ENCODE measurements around the gene HAND1. TPM values are rescaled to one million over a fixed set of nuclear protein-coding genes. Genes with fewer than 3 reads are reported as not detected.

HAND1 gene
- total RNA-seq, 2 experiments from 2014 or later, result not detected

DNA sequence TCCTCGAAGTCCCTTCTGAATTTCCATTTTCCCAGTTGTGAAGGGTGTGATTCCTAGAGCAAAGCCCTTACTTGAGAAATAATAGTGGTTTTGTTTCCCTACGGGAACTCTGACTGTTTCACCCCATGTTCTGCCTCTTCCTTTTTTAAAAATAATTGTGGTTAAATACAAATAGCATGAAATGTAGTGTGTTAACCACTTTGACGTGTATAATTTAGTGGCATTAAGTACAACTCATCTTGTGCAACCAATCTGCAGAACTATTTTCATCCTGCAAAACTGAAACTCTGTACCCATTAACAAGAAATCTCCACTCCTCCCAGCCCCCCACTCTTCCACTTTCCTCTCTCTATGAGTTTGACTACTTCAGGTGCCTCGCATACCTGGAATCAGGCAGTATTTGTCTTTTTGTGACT lies 35.6 kb upstream of the HAND1 start:
- ChIA-PET POLR2A (no interaction called here), CTCF (no interaction called here)
- no peak overlapping the region for H3K4me3 ChIP-seq (ENCODE audit: low read length)
- H3K4me1 ChIP-seq (ENCODE audit: insufficient read depth, low read length), result no peaks in the 10 kb centered on the region
- H3K4me1 Mint-ChIP-seq (ENCODE audit: low read depth), result no peaks in the 10 kb centered on the region
- H3K9me3 ChIP-seq (ENCODE audit: control insufficient read depth in 1 of 2, insufficient read depth in 1 of 2, low read length in 2 of 2), result no peaks in the 10 kb centered on the region
- no peaks in the 10 kb centered on the region for H3K36me3 Mint-ChIP-seq (ENCODE audit: low read depth)
- intact Hi-C loops (cut with DNase I, micrococcal nuclease), result no loop called here
- H3K27me3 Mint-ChIP-seq, result peaks cover 24% of the 10 kb centered on the region
- no peak for ATAC-seq (ENCODE audit: poor library complexity)
- no peaks in the 10 kb centered on the region for H3K36me3 ChIP-seq (ENCODE audit: insufficient read depth, low read length)
- no peaks in the 10 kb centered on the region for H3K9me3 Mint-ChIP-seq
- H3K4me3 Mint-ChIP-seq, result no peak overlapping the region
- H3K27me3 ChIP-seq (ENCODE audit: control insufficient read depth in 1 of 2, insufficient read depth in 2 of 2, low read length in 2 of 2), result peaks cover 0 to under 1% of the 10 kb centered on the region in 2 experiments
- no peak for DNase-seq
- H3K27ac ChIP-seq (ENCODE audit: low read depth in 1 of 2, low read length in 2 of 2), result no peak overlapping the region
- H3K27ac Mint-ChIP-seq, result no peak overlapping the region
- TF ChIP-seq, protein P1, sequence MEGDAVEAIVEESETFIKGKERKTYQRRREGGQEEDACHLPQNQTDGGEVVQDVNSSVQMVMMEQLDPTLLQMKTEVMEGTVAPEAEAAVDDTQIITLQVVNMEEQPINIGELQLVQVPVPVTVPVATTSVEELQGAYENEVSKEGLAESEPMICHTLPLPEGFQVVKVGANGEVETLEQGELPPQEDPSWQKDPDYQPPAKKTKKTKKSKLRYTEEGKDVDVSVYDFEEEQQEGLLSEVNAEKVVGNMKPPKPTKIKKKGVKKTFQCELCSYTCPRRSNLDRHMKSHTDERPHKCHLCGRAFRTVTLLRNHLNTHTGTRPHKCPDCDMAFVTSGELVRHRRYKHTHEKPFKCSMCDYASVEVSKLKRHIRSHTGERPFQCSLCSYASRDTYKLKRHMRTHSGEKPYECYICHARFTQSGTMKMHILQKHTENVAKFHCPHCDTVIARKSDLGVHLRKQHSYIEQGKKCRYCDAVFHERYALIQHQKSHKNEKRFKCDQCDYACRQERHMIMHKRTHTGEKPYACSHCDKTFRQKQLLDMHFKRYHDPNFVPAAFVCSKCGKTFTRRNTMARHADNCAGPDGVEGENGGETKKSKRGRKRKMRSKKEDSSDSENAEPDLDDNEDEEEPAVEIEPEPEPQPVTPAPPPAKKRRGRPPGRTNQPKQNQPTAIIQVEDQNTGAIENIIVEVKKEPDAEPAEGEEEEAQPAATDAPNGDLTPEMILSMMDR (IDR thresholded peaks at IDR 0.05), result no peak

DNA sequence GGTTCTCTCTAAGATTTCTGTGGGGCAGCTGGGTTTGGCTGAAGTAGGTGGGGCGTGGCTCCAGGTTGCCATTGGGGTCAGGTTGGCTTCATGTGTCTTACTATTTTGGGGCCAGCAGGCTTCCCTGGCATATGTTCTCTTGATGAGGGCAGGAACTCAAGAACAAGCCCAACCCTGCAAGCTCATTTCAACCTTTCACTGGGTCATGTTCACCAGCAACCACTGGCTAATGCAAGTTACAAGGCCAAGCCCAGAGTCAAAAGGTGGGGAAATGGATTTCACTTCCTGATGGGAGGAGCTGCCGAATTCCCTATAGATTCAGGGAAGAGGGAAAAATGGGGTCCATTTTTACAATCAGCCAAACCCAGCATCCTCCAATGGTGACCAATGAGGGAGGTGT lies 34.0 kb upstream of the HAND1 start:
- Histone ChIP-seq H3K4me1 (ENCODE audit: insufficient read depth, low read length) (no peaks in the 10 kb centered on the region), H3K27ac (ENCODE audit: low read depth in 1 of 2, low read length in 2 of 2) (no peak overlapping the region), H3K4me3 (ENCODE audit: low read length) (no peak overlapping the region), H3K27me3 (ENCODE audit: control insufficient read depth in 1 of 2, insufficient read depth in 2 of 2, low read length in 2 of 2) (no peaks in the 10 kb centered on the region), H3K9me3 (ENCODE audit: control insufficient read depth in 1 of 2, insufficient read depth in 1 of 2, low read length in 2 of 2) (no peaks in the 10 kb centered on the region), H3K36me3 (ENCODE audit: insufficient read depth, low read length) (no peaks in the 10 kb centered on the region)
- H3K27me3 Mint-ChIP-seq, result peaks cover 22% of the 10 kb centered on the region
- intact Hi-C loops (cut with DNase I, micrococcal nuclease), result no loop called here
- H3K4me3 Mint-ChIP-seq, result no peak overlapping the region
- TF ChIP-seq, protein P1 (IDR thresholded peaks at IDR 0.05), result no peak
- no peaks in the 10 kb centered on the region for H3K9me3 Mint-ChIP-seq
- no peaks in the 10 kb centered on the region for H3K4me1 Mint-ChIP-seq (ENCODE audit: low read depth)
- ChIA-PET CTCF (no interaction called here), POLR2A (no interaction called here)
- H3K36me3 Mint-ChIP-seq (ENCODE audit: low read depth), result no peaks in the 10 kb centered on the region
- no peak overlapping the region for H3K27ac Mint-ChIP-seq
- DNase-seq (no peak), ATAC-seq (ENCODE audit: poor library complexity) (no peak)

GRCh38 chr5:154509784-154510555 lies 31.9 kb upstream of the HAND1 start:
- no peak overlapping the region for H3K4me3 ChIP-seq (ENCODE audit: low read length)
- H3K4me3 Mint-ChIP-seq, result no peak overlapping the region
- no peaks in the 10 kb centered on the region for H3K36me3 ChIP-seq (ENCODE audit: insufficient read depth, low read length)
- H3K27me3 ChIP-seq (ENCODE audit: control insufficient read depth in 1 of 2, insufficient read depth in 2 of 2, low read length in 2 of 2), result peaks cover 0 to 2% of the 10 kb centered on the region in 2 experiments
- H3K36me3 Mint-ChIP-seq (ENCODE audit: low read depth), result no peaks in the 10 kb centered on the region
- no peak overlapping the region for H3K27ac ChIP-seq (ENCODE audit: low read depth in 1 of 2, low read length in 2 of 2)
- TF ChIP-seq, protein P1 (IDR thresholded peaks at IDR 0.05), result no peak
- H3K9me3 ChIP-seq (ENCODE audit: control insufficient read depth in 1 of 2, insufficient read depth in 1 of 2, low read length in 2 of 2), result no peaks in the 10 kb centered on the region
- POLR2A ChIA-PET, result no interaction called here
- no peaks in the 10 kb centered on the region for H3K9me3 Mint-ChIP-seq
- no peaks in the 10 kb centered on the region for H3K4me1 Mint-ChIP-seq (ENCODE audit: low read depth)
- H3K4me1 ChIP-seq (ENCODE audit: insufficient read depth, low read length), result no peaks in the 10 kb centered on the region
- intact Hi-C loops (cut with DNase I, micrococcal nuclease), result no loop called here
- DNase-seq, result peak in 1 of 14 experiments; percentile 12
- H3K27ac Mint-ChIP-seq, result no peak overlapping the region
- ATAC-seq (ENCODE audit: poor library complexity), result no peak
- CTCF ChIA-PET, result no interaction called here
- H3K27me3 Mint-ChIP-seq, result peaks cover 26% of the 10 kb centered on the region

Data from CD4-positive, alpha-beta T cell (primary cell).